ENCODE measurements around the gene RNF214.
"Not testable (repeated sequence)": the region's sequence is repeated elsewhere in the genome, so short reads cannot be mapped to it uniquely, and the experiment has no call there.

The RNF214 gene

DNA sequence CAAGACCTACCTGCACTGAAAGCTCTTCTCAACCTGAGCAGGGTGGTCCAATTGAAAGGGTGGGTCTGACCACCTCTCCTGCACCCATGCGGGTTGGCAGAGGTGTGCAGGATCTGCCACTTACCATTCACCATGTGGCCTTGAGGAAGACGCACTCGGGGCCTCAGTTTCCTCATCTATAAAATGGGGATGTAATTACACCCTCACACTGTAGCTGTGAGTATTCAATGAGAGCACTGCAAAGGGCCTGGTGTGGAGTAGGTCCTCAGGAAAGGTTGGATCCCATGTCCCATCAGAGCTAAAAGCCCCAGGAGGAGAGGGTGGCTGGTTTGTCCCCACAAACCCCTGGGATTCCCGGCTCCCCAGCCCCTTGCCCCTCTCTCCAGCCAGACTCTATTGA, 33.9 kb upstream of the RNF214 start:
- no peak for DNase-seq

DNA sequence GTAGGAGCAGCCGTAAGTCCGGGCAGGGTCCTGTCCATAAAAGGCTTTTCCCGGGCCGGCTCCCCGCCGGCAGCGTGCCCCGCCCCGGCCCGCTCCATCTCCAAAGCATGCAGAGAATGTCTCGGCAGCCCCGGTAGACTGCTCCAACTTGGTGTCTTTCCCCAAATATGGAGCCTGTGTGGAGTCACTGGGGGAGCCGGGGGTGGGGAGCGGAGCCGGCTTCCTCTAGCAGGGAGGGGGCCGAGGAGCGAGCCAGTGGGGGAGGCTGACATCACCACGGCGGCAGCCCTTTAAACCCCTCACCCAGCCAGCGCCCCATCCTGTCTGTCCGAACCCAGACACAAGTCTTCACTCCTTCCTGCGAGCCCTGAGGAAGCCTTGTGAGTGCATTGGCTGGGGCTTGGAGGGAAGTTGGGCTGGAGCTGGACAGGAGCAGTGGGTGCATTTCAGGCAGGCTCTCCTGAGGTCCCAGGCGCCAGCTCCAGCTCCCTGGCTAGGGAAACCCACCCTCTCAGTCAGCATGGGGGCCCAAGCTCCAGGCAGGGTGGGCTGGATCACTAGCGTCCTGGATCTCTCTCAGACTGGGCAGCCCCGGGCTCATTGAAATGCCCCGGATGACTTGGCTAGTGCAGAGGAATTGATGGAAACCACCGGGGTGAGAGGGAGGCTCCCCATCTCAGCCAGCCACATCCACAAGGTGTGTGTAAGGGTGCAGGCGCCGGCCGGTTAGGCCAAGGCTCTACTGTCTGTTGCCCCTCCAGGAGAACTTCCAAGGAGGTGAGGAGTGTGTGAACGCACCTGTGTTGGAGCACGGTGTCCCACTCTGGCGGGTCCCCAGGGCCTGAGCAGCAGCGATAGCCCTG, 33.2 kb upstream of the RNF214 start, which contains the start of gene TAGLN:
TAGLN (plus strand) TSS at position 318 of the 863 bp plus-strand sequence. CDS start 3,644 bp downstream, outside the sequence.
- DNase-seq, result no peak

DNA sequence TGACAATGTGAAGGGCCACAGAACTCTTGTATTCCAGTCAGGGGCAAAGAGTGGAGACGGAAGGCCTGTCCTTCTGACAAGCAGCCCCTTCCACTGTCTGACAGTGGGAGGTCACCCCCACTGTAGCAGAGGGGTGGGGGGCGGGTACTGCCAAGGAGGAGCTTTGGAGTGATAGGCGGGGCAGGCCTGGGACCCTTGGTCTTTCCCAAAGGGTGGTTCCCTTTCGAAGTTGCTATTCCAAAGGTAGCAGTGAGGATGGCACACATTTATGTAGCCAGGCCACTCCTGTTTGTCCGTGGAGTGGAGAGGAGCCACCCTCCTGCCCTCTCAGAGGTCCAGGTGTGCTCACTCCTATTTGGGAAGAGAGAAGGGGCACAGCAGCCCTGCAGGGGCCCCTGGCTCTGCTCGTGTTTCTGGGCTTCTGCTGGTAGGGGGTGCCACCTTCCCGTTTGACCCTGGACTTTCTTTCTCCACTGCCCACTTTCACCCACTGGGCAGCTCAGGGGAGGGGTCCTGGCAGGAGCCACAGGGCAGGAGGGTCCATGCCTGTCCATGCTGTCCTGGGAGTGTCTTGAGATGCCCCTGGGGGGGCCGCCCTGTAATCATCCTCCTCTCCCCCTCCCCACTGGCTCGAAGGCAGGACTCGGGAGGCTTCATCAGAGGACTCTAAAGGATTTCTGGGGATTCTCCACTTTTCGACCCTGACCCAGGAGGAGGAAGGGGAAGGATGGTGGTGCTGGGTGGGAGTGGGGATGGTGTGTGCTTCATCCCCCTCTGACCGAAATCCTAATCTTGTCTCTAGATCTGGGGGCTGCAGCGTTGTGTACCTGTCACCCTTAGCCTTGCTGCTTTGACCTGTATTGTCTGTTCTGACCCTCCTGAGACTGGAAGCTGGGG, 32.3 kb upstream of the RNF214 start:
- no peak for DNase-seq

DNA sequence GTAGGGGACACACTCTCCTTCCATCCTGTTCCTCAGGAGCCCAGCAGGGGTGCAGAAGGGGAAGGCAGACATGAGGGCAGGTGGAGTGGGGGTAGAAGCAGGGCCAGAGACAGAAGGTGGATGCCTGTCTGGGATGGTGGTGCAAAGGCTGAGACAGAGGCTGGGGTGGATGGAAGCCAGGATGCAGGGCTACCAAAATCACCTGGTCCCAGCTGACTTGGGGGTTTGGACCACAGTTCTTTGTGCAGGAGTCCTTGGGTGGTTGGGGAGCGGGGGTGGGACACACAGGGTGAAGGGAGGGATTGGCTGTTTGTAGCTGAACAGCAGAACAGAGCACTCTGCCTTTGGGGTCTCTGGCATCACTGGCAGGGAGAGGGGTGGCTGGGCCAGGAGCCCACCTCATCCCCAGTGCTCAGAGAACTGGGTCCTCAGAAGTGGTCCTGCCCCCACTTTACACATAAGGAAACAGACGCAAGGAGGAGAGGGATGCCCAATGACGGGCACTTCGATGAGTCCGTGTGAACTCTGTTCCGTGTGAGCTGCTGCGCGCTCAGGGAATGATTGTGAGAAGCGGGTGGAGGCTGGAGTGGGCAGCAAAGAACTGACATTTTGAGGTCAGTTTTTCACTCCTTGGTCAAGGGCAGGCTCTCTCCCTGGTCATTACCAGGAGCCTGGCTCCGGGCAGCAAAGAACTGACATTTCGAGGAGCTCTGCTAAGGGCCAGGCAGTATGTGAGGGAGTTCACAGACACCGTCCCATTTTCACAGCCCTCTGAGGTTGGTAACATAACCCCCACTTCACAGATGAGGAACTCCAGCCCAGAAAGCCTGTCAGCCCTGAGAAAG, 31.4 kb upstream of the RNF214 start:
- no peak for DNase-seq

DNA sequence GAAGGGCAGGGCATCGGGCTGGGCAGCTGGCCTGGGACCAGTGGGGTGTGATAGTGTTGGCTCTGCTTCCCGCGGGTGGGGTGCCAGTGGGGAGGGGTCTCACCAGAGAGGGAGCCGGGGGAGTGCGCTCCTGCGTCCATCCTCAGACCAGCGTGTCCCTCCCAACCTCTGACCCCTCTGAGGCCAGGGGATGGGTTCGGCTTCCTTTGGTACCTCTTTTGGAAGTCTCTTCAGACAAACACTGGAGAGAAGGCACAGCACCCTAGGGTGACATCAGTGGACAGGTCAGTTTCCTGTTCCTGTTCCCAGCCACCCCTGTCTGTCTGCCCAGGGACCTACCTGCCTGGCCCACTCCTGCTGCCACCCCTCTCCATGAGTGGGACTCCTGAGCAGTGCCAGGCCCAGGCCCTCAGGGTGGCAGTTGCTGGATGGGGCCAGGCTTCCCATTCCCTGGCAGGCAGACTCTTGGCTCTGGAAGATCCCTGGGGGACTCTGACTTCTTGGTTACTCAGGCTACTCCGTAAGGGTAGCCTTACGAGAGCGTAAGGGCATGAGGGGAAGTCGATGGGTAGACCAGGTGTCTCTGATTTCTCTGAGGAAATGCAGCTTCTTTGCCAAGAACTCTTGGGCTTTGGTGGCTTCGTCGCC, 30.7 kb upstream of the RNF214 start:
- DNase-seq, result no peak

DNA sequence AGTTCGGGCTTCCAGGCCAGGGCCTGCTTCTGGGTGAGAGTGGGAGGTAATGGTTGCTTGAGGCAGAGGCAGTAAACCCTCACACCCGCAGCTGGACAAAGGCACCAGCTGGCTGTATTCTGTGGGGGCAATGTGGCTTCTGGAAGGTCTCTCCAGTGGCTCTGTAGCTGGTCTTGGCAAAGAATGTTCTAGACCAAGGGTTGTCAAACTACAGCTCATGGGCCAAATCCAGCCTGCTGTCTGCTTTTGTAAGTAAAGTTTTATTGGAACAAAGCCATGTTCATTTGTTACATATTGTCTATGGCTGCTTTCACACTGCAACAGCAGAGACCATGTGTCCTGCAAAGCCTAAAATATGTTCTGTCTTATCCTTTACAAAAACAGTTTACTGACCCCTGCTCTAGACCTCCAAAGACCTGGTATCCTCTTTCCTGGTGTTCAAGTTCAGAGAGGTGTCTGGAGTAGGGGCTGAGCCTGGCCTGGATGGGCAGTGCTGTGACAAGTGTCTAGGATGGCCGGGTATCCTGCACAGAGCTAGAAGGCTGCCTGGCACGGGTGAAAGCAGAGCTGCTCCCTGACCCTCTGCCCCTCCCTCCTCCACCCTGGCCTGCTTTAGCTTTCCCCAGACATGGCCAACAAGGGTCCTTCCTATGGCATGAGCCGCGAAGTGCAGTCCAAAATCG, 29.9 kb upstream of the RNF214 start:
- DNase-seq, result no peak

DNA sequence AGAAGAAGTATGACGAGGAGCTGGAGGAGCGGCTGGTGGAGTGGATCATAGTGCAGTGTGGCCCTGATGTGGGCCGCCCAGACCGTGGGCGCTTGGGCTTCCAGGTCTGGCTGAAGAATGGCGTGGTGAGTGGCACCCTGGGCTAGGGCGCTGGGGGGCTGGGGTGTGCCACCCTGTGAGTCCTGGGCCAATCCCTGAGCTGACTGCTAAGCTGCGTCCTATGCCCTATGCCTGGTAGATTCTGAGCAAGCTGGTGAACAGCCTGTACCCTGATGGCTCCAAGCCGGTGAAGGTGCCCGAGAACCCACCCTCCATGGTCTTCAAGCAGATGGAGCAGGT, 29.4 kb upstream of the RNF214 start:
- DNase-seq, result no peak

DNA sequence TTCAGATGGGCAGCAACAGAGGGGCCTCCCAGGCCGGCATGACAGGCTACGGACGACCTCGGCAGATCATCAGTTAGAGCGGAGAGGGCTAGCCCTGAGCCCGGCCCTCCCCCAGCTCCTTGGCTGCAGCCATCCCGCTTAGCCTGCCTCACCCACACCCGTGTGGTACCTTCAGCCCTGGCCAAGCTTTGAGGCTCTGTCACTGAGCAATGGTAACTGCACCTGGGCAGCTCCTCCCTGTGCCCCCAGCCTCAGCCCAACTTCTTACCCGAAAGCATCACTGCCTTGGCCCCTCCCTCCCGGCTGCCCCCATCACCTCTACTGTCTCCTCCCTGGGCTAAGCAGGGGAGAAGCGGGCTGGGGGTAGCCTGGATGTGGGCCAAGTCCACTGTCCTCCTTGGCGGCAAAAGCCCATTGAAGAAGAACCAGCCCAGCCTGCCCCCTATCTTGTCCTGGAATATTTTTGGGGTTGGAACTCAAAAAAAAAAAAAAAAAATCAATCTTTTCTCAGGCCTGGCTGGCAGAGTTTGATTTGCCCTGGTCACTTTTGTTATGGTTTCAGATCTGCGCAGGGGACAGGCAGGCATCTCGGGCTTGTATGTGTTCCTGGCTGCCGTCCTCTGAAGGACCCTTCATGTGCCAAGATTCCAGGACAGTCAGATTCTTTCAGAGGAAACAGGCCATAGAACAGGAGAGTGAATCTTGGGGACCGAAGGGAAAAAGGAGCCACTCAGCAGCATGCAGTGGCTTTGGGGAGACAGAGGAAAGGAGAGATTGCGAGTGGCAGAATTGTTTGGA, 28.0 kb upstream of the RNF214 start:
- DNase-seq, result no peak

DNA sequence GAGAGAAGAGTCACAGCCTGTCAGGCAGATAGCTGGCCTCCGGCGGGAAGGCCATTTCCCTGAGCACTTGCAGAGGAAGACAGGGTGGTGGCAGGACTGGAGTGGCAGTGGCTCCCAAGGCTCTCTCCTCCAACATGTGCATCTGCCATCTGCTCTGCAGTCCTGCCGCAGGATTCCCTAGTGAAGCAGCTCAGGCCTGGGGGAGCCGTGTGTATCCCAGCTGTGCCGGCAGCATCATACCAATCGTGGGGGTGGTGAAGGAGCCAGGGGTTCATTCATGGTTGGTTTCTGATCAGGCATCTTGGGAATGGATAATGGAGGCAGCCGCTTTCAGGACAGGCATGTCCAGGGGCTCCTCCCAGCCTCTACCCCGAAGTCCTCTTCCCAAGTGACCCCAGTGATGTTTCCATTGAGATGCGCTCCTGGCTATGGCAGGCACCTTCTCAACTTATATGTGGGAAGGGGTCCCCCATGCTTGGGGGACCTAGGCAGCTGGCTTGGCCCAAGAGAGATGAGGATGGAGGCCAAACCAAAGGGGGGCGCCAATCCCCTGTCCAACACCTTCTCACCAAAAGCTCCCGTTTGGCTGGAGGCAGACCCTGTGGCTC, 27.2 kb upstream of the RNF214 start:
- DNase-seq, result no peak

DNA sequence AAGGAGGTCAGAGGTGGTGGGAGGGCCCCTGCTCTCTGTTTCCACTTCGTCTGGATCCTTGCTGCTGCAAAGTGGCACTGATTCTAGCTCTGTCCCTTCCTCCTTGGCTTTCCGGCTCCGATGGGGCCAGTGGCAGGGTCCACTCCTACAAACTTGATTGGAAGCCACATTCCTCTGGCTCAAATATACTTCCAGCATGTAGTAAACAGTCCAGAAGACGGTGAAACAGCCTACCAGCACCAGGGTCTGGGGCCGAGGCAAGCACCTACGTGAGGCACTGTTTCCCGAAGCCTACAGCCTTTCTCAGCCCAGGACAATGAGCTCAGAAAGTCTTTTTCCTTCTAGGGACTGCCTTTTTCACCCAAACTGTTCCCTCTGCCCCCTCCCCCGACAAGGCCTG, 26.4 kb upstream of the RNF214 start:
- DNase-seq, result not testable (repeated sequence)

DNA sequence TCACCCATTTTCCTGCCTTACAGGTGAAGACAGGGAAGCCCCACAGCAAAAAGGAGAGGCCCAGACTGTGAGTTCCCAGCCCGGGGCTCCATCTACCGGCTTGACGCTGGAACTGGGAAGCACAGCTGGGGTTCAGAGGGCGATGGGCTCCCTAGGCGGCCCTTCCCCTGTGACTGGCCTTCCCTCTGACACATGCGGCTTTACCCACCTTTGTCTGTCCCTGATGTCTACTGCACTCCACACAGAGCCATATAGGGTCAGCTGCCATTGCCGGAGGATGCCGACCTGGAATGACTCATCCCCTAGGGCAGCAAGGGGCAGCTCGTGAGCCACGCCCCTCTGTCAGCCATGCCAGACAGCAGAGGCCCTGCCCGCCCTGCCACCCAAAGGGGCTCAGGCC, 25.6 kb upstream of the RNF214 start:
- not testable (repeated sequence) for DNase-seq

DNA sequence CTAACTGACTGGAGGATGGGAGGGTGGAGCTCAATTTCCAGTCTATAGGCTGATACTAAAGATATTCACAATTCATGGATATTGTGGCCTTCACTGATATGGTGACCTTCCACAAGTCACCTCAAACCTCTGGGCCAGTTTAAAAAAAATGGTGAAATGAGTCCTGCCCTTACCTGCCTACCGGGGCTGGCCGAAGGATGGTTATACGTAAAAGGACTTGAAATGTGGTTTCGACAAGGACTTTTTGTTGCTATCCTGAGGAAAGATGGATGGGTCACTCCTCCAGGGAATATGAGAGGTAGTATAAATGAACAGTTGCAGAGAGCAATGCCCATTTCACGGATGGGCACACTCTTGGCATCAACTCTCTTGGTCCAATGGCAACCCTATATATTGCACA, 25.0 kb upstream of the RNF214 start:
- not testable (repeated sequence) for DNase-seq

DNA sequence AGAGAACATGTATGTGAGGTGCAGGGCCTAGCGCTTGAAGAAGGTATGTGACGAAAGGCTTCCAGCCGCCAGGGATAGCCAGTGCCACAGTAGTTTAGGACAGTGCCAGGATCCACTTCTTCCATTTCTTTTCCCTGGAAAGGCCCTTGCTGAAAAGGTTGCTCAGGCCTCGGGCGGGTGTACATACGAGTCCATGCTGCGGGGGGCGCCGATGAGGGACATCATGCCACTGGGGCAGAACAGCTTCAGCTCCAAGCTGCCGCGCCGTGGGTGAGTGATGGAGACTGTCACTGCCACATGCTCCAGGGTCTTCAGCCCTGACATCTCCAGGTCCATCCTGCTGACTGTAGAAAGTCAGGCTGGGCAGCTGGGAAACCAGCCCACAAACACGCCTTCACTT, 23.8 kb upstream of the RNF214 start:
- not testable (repeated sequence) for DNase-seq

DNA sequence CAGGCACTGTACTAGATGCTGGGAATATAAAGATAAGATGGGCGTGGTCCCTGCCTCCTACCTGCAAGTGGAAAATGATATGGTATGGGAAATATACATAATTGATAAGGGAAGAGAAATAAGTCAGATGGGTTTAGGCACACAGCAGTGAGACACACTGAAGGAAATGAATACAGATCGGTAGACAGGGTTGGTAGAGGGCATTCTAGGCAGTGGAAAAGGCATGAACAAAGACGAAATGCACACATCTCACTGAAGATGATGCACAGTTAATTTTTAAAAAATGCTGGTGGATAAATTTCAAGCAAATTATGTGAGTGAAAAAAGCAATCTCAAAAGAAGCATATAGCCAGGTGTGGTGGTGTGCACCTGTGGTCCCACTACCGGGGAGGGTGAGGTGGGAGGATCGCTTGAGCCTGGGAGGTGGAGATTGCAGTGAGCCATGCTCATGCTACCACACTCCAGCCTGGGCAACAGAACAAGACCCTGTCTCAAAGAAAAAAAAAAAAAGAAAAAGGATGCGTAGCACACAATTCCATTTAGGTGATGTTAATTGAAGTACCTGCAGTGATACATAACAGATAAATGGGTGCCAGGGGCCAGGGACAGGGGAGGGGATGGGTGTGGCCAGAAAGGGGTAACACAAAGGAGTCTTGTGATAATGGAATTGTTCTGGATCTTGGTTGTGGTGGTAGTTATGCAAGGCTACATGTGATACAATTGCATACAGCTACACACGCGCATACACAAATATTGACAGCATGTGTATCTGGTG, 22.9 kb upstream of the RNF214 start:
- DNase-seq, result not testable (repeated sequence)

DNA sequence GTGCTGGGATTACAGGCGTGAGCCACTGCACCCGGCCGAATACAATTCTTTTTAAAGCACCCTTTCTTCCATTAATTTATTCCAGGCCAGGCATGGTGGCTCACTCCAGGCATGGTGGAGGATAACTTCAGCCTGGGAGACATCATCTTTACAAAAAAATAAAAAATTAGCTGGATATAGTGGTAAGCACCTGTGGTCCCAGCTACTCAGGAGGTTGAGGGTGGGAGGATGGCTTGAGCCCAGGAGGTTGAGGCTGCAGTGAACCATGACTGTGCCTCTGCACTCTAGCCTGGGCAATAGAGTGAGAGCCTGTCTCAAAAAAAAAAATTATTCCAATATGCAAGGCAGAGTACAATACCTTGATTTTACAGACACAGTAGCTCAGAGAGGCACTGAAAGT, 21.9 kb upstream of the RNF214 start:
- no peak for DNase-seq

DNA sequence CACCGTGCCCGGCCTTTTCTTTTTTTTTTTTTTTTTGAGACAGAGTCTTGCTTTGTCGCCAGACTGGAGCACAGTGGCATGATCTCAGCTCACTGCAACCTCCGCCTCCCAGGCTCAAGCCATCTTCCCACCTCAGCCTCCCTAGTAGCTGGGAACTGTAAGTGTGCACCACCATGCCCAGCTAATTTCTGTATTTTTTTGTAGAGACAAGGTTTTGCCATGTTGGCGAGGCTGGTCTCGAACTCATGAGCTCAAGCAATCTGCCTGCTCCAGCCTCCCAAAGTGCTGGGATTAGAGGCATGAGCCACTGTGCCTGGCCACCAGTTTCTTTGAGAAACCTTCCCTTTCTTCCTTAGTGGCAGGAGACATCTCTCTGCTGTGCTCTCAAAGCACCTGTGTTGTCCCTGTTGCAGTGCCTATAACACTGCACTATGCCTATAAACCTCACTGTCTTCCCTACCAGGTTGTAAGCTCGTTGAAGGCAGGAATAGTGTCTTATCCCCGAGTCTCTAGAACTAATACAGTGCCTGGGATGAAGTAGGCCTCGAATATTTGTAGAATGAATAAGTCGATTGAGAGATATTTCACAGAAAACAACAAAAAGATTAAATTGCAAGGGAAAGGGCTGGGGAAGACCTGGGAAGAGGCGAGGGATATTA, 19.6 kb upstream of the RNF214 start:
- DNase-seq, result no peak

DNA sequence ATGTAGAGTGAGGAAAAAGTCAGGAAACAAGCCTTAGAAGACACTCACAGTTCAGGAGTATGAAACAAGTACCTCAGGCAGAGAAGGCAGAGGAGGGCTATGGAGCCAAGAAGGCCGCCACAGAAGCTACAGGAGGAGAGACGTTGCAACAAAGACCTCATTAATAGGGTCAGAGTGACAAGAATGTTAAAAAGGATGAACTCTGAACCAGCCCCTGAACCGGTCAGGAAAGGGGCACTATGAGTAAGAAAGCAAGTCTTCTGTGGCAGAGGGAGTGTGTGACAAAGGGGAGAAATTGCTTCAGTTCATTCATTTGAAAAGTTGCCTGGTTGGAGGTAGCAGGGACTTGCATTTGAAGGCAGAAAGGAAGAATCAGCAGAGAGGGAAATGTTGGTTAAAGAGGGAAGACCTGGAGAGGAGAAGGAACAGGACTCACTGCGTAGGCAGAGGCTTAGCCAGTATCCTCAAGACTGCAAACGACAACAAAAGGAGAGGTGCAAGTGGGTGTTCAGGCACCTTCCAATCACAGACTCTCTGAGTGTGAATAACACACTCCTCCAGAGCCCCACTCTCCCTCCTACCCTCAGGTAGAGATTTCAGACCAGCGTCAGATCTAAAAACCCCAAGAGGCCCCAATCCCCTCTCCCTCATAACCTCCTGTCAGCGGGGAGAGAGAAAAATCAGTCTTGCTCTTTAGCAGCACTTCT, 17.9 kb upstream of the RNF214 start:
- no peak for DNase-seq
